ENCODE data around the gene EPHA3.

- TF ChIP-seq CTCF (IDR thresholded peaks at IDR 0.05) (no peak), EP300 (IDR thresholded peaks at IDR 0.05) (no peak)
These were observed 155.0 kb downstream of the EPHA3 start for GRCh38 chr3:89262309-89262929.

All from ovary (tissue), 3 donors.